H1 (cell line): ENCODE data around the gene STXBP6. TPM values are rescaled to one million over a fixed set of nuclear protein-coding genes. Genes with fewer than 3 reads are reported as not detected.

Experiments used
- CTCF ChIA-PET: fragments of 300-600 bp; sonication (Branson Sonifier 250); formaldehyde crosslinking; loops from one replicate; lab custom pipeline; 2021; ENCODE audit not compliant: partially characterized antibody; lab: Charles Lee
- POLR2A ChIA-PET: fragments of 300-600 bp; sonication (Branson Sonifier 250); formaldehyde crosslinking; loops from one replicate; lab custom pipeline; 2021; ENCODE audit warnings: inconsistent platforms; ENCODE audit not compliant: partially characterized antibody; lab: Charles Lee
- DNase-seq, 2 experiments: peaks; one replicate each; pipeline versions ENCODE4 v3.0.0 to v3.0.0-alpha.2; 2010 to 2022; ENCODE audit warnings: low spot score in 2 of 2, low read depth in 1 of 2, mixed read lengths in 1 of 2
- FAIRE-seq: peaks from 2 replicates; lab custom pipeline; 2011; peaks lifted over from hg19 to GRCh38; lab: Jason Lieb, UNC
- H2AFZ ChIP-seq: 2 replicates; pipeline ENCODE4 v1.8.1; 2012; ENCODE audit warnings: low read length, inconsistent platforms
- H2AK5ac ChIP-seq: 2 replicates; pipeline ENCODE4 v1.6.1; 2013; ENCODE audit warnings: low read depth, low read length
- H2BK120ac ChIP-seq: replicated peaks from 2 replicates; pipeline ENCODE3; 2013; ENCODE audit warnings: low read depth, low read length, inconsistent platforms
- H2BK12ac ChIP-seq: 2 replicates; pipeline ENCODE4 v1.6.1; 2013; ENCODE audit warnings: low read depth, low read length
- H2BK15ac ChIP-seq: 2 replicates; pipeline ENCODE4 v1.6.1; 2013; ENCODE audit warnings: low read length
- H2BK20ac ChIP-seq: 2 replicates; pipeline ENCODE4 v1.6.1; 2013; ENCODE audit warnings: low read length
- H2BK5ac ChIP-seq: 2 replicates; pipeline ENCODE4 v1.6.1; 2013; ENCODE audit warnings: low read depth, low read length
- H3K14ac ChIP-seq: 2 replicates; pipeline ENCODE4 v1.6.1; 2013; ENCODE audit warnings: inconsistent platforms; ENCODE audit not compliant: insufficient read length
- H3K18ac ChIP-seq: 2 replicates; pipeline ENCODE4 v1.6.1; 2013; ENCODE audit warnings: low read length; ENCODE audit errors: extremely low read depth
- H3K23ac ChIP-seq: 2 replicates; pipeline ENCODE4 v1.6.1; 2013; ENCODE audit warnings: inconsistent platforms; ENCODE audit not compliant: insufficient read length
- H3K23me2 ChIP-seq: 2 replicates; pipeline ENCODE4 v1.6.1; 2013; ENCODE audit warnings: low read depth, low read length
- H3K27ac ChIP-seq: 2 replicates; pipeline ENCODE4 v1.6.1; 2011; ENCODE audit warnings: low read depth, low read length, inconsistent platforms
- H3K27me3 ChIP-seq, 4 experiments: replicated peaks in 1 of 4; 1 replicate in 1 of 4; 2 replicates in 3 of 4; pipeline versions ENCODE4 v1.6.1 to v1.8.1; 2011 to 2013; ENCODE audit warnings: low read length in 3 of 4, mild to moderate bottlenecking in 3 of 4, inconsistent platforms in 2 of 4, mixed read lengths in 2 of 4, moderate library complexity in 1 of 4; ENCODE audit not compliant: control insufficient read depth in 3 of 4, insufficient read depth in 3 of 4; ENCODE audit errors: extremely low read depth in 1 of 4
- H3K36me3 ChIP-seq, 4 experiments: 2 replicates each; pipeline versions ENCODE4 v1.6.1 to v1.8.1; 2011 to 2013; ENCODE audit warnings: mild to moderate bottlenecking in 4 of 4, low read length in 3 of 4, moderate library complexity in 2 of 4, control low read depth in 1 of 4, inconsistent platforms in 1 of 4; ENCODE audit not compliant: insufficient read depth in 4 of 4, control insufficient read depth in 2 of 4
- H3K4ac ChIP-seq: replicated peaks from 2 replicates; pipeline ENCODE3; 2013; ENCODE audit warnings: low read length, low read depth, mixed read lengths, inconsistent platforms; ENCODE audit not compliant: insufficient read length
- H3K4me1 ChIP-seq, 4 experiments: replicated peaks in 1 of 4; 1 replicate in 1 of 4; 2 replicates in 3 of 4; pipeline versions ENCODE4 v1.6.1 to v1.8.1; 2011 to 2013; ENCODE audit warnings: low read length in 3 of 4, inconsistent platforms in 2 of 4, mixed read lengths in 1 of 4; ENCODE audit not compliant: insufficient read depth in 4 of 4, control insufficient read depth in 3 of 4
- H3K4me2 ChIP-seq, 2 experiments: 2 replicates each; pipeline versions ENCODE4 v1.6.1 to v1.8.1; 2011 to 2013; ENCODE audit warnings: low read depth in 2 of 2, low read length in 2 of 2, control low read depth in 1 of 2, inconsistent platforms in 1 of 2, mild to moderate bottlenecking in 1 of 2; ENCODE audit not compliant: insufficient read depth in 1 of 2
- H3K4me3 ChIP-seq, 4 experiments: fragments of 200-600, 300-600 bp in 1 of 4; sonication (generic), shearing (Covaris generic), sonication (Bioruptor Twin) in 1 of 4; 2 replicates each; pipeline versions ENCODE4 v1.5.1 to v1.8.1; 2011 to 2016; ENCODE audit warnings: low read length in 4 of 4, low read depth in 3 of 4, control low read depth in 2 of 4, inconsistent platforms in 2 of 4, mild to moderate bottlenecking in 2 of 4, mixed read lengths in 1 of 4, moderate library complexity in 1 of 4; ENCODE audit not compliant: insufficient read depth in 2 of 4; ENCODE audit errors: extremely low read depth in 1 of 4
- H3K56ac ChIP-seq: replicated peaks from 2 replicates; pipeline ENCODE3; 2013; ENCODE audit warnings: low read depth, mild to moderate bottlenecking, mixed read lengths, low read length, inconsistent platforms; ENCODE audit not compliant: insufficient read length
- H3K79me1 ChIP-seq: 2 replicates; pipeline ENCODE4 v1.6.1; 2013; ENCODE audit warnings: low read depth, low read length, control low read depth
- H3K79me2 ChIP-seq, 2 experiments: 2 replicates each; pipeline versions ENCODE4 v1.6.1 to v1.8.1; 2012 to 2013; ENCODE audit warnings: low read length in 2 of 2, mild to moderate bottlenecking in 2 of 2, inconsistent platforms in 1 of 2; ENCODE audit not compliant: insufficient read depth in 2 of 2, control insufficient read depth in 1 of 2
- H3K9ac ChIP-seq, 4 experiments: replicated peaks in 1 of 4; 1 replicate in 1 of 4; 2 replicates in 3 of 4; pipeline versions ENCODE4 v1.6.1 to v1.8.1; 2011 to 2013; ENCODE audit warnings: low read depth in 3 of 4, low read length in 3 of 4, control low read depth in 2 of 4, mild to moderate bottlenecking in 2 of 4, moderate library complexity in 2 of 4, inconsistent platforms in 1 of 4; ENCODE audit errors: extremely low read depth in 1 of 4
- H3K9me3 ChIP-seq, 2 experiments: 2 replicates each; pipeline versions ENCODE4 v1.6.1 to v1.8.1; 2012 to 2013; ENCODE audit warnings: mild to moderate bottlenecking in 2 of 2, moderate library complexity in 2 of 2, control low read depth in 1 of 2, inconsistent platforms in 1 of 2, low read depth in 1 of 2, low read length in 1 of 2, mixed read lengths in 1 of 2; ENCODE audit not compliant: insufficient read depth in 2 of 2
- H4K20me1 ChIP-seq, 2 experiments: replicated peaks in 1 of 2; 2 replicates each; pipeline versions ENCODE3 to v1.8.1; 2011 to 2013; ENCODE audit warnings: inconsistent platforms in 2 of 2, low read length in 2 of 2, mild to moderate bottlenecking in 1 of 2; ENCODE audit not compliant: insufficient read depth in 2 of 2, control insufficient read depth in 1 of 2
- H4K5ac ChIP-seq: 2 replicates; pipeline ENCODE4 v1.6.1; 2013; ENCODE audit warnings: low read length, low read depth, mixed read lengths, inconsistent platforms; ENCODE audit not compliant: insufficient read length
- H4K8ac ChIP-seq: 2 replicates; pipeline ENCODE4 v1.8.0; 2013; ENCODE audit warnings: mild to moderate bottlenecking, moderate library complexity, low read length, inconsistent platforms; ENCODE audit not compliant: insufficient read depth; ENCODE audit errors: extremely low read depth
- H4K91ac ChIP-seq: replicated peaks from 2 replicates; pipeline ENCODE3; 2013; ENCODE audit warnings: low read length, mixed read lengths, inconsistent platforms; ENCODE audit not compliant: insufficient read length
- CTBP2 ChIP-seq: IDR thresholded peaks from 2 replicates; pipeline ENCODE4 v1.7.0; 2011; ENCODE audit warnings: borderline replicate concordance, mild to moderate bottlenecking, moderate library complexity, mixed read lengths, low read length; ENCODE audit not compliant: insufficient read depth, insufficient read length
- EGR1 ChIP-seq: IDR thresholded peaks from 2 replicates; pipeline ENCODE4 v1.6.1; 2011; ENCODE audit warnings: low read depth, low read length, borderline replicate concordance
- GTF2F1 ChIP-seq: IDR thresholded peaks from 2 replicates; pipeline ENCODE4 v1.6.1; 2012; ENCODE audit warnings: low read depth, low read length, improper control_type of control experiment, borderline replicate concordance
- JUN ChIP-seq: IDR thresholded peaks from 2 replicates; pipeline ENCODE4 v1.6.1; 2011; ENCODE audit warnings: low read depth, mild to moderate bottlenecking, improper control_type of control experiment, low read length
- SP4 ChIP-seq: IDR thresholded peaks from 2 replicates; pipeline ENCODE4 v1.6.1; 2012; ENCODE audit warnings: low read length, inconsistent platforms
- SRF ChIP-seq: IDR thresholded peaks from 2 replicates; pipeline ENCODE4 v1.6.1; 2011; ENCODE audit warnings: mild to moderate bottlenecking, low read depth, low read length, moderate library complexity
- WGBS, 2 experiments: shearing (Covaris generic) in 1 of 2; methylation state at CpG; one replicate each; pipeline versions ENCODE4 v1.1.6 to v1.1.7; 2013 to 2015; ENCODE audit warnings: low lambda C conversion rate in 2 of 2, mixed read lengths in 2 of 2, inconsistent platforms in 1 of 2, low coverage in 1 of 2, missing lambda C conversion rate in 1 of 2; ENCODE audit not compliant: insufficient replicate concordance in 2 of 2, insufficient coverage in 1 of 2, insufficient read length in 1 of 2; ENCODE audit errors: extremely low coverage in 1 of 2, missing lambda C conversion rate in 1 of 2; 5-methylcytosine and 5-hydroxymethylcytosine counted together
- polyA plus RNA-seq, 7 experiments: library from polyadenylated mRNA; depleted of rRNA in 3 of 7; stranded (reverse) in 5 of 7; unstranded in 2 of 7; fragments of >200 nt in 5 of 7; fragments of 200-250 nt in 2 of 7; gene quantifications; 1 replicate in 5 of 7; 2 replicates in 1 of 7; 4 replicates in 1 of 7; pipeline versions ENCODE4 v1.2.1 to v1.2.3, GENCODE V29; 2011 to 2013; ENCODE audit warnings: missing spikeins in 2 of 7, mixed read lengths in 2 of 7
- total RNA-seq: library from RNA; stranded (reverse); fragmentation: NEBNext Ultra II Directional; extraction: Animal tissue kit (Norgen Biotek cat#: 25700); gene quantifications from 2 replicates; pipeline ENCODE4 v1.2.1, GENCODE V29; 2021

STXBP6 gene
- total and polyA plus RNA-seq, 2 of the 8 experiments (the other 6 are each of a cell fraction or from before 2014, with no cell fraction given) = 9.4 to 18.1 TPM

DNA sequence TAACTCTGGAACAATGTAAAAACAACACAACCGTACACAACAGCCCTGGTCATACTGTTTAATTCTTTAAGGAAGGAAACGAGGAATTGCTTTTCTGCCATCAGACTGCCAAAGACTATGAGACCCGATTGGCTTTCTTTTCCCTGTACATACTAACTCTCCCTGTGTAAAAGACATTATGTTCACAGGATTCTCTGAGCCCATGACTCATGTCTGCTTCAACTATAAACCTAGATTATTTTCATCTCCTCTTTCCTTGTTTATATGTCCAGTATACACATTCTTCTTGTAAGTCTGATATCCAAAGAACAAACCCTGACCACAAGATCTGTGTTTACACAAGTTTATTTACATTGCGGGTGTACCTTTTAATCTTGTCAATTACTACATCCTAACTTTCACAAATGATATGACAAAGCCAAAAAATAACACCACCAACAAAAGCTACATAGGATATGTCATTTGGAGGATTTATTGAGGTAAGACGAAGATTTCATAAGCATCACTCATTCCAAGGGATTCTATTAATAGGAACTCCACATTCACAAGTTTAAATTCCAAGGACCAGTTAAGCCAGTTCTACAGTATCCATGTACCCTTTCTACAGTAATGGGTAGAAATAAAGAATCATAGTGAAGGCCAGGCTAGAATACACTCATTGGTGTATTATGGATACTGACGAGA lies 67.3 kb downstream of the STXBP6 start:
- Histone ChIP-seq H3K9ac (no peak overlapping the region), H3K23me2 (no peaks in the 10 kb centered on the region), H2BK120ac (no peak overlapping the region), H3K4me1 (peaks cover 0 to 5% (median 0%) of the 10 kb centered on the region in 4 experiments; a peak in 1 of 7 replicates), H3K36me3 (no peaks in the 10 kb centered on the region), H2BK20ac (no peak overlapping the region), H2BK15ac (no peak overlapping the region), H3K23ac (no peak overlapping the region), H4K20me1 (no peaks in the 10 kb centered on the region), H3K4me3 (no peak overlapping the region), H3K27me3 (no peaks in the 10 kb centered on the region), H2AFZ (no peak overlapping the region), H3K18ac (no peak overlapping the region), H2BK12ac (no peak overlapping the region), H3K27ac (no peak overlapping the region), H3K79me2 (no peaks in the 10 kb centered on the region), H4K91ac (no peak overlapping the region), H4K5ac (no peak overlapping the region), H3K14ac (no peak overlapping the region), H2BK5ac (no peak overlapping the region), H3K4ac (no peak overlapping the region), H3K79me1 (no peaks in the 10 kb centered on the region), H4K8ac (no peak overlapping the region), H3K56ac (no peak overlapping the region), H3K4me2 (no peak overlapping the region), H3K9me3 (no peaks in the 10 kb centered on the region), H2AK5ac (no peak overlapping the region)
- POLR2A ChIA-PET = interaction anchor here (1.0 kb wide), 1 partner anchor 13 kb away, joined by 3 read pairs; no protein-coding TSS in a partner anchor
- CTCF ChIA-PET = interaction anchor here (2.4 kb wide), 1 partner anchor 177 kb away, joined by 6 read pairs; no protein-coding TSS in a partner anchor
- no peak for DNase-seq
- WGBS, 2 experiments = 86% methylated on average over 6 of the region's 6 CpGs; no CpG with 5 or more reads in 1 of the 2 experiments
- no peak for FAIRE-seq
- no peak for TF ChIP-seq CTBP2
- TF ChIP-seq SRF = no peak
- no peak for TF ChIP-seq GTF2F1
- TF ChIP-seq JUN = no peak
- TF ChIP-seq SP4 = no peak
- TF ChIP-seq EGR1 = no peak
